ENCODE measurements around the gene SLC38A3.
A peak's percentile ranks its signal among the peaks of the same experiment; 100 is the strongest.
"Not testable (repeated sequence)": the region's sequence is repeated elsewhere in the genome, so short reads cannot be mapped to it uniquely, and the experiment has no call there.

The SLC38A3 gene

DNA sequence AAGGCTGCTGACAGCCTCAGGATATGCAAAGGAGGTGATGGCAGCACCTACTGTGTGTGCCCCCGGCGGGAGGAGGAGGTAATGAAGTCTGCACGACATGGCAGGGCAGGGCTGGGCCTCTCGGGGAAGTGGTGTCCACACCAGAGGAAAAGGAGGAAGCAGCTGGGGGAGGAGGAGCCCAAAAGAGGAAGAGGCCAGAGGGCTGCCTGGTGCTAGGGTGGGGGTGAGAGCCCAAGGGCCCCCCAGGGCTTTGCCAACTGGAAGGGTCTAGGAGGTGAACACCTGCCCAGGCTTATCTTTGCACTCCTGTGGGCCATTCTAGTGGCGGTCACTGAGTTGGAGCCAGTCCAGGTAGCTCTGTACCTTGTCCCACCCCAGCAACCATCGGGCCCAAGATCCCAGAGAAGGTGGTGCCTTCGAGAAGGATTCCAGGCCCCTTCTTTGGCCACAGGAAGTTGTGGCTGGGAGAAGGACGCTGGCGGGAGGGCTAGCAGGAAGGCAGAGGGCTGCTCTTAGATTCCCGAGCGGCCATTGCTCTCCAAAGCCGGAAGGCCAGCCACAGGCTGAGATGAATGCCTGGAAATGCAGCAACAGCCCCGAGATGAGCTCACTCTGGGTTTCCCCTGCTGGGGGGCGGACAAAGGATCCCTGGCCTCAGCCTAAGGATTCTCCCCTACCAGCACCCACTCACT lies 37.9 kb downstream of the SLC38A3 start:
- Histone ChIP-seq H3K9me3 (ENCODE audit: severe bottlenecking) (no peaks in the 10 kb centered on the region), H3K36me3 (peaks cover 16% of the 10 kb centered on the region), H3K27me3 (ENCODE audit: insufficient read depth, low read depth, severe bottlenecking) (no peaks in the 10 kb centered on the region), H3K4me3 (ENCODE audit: low read depth, low read length) (no peak overlapping the region), H3K27ac (peak overlapping the region; percentile 36; the same call in 1 of the 2 replicates)
- TF ChIP-seq, protein P1, sequence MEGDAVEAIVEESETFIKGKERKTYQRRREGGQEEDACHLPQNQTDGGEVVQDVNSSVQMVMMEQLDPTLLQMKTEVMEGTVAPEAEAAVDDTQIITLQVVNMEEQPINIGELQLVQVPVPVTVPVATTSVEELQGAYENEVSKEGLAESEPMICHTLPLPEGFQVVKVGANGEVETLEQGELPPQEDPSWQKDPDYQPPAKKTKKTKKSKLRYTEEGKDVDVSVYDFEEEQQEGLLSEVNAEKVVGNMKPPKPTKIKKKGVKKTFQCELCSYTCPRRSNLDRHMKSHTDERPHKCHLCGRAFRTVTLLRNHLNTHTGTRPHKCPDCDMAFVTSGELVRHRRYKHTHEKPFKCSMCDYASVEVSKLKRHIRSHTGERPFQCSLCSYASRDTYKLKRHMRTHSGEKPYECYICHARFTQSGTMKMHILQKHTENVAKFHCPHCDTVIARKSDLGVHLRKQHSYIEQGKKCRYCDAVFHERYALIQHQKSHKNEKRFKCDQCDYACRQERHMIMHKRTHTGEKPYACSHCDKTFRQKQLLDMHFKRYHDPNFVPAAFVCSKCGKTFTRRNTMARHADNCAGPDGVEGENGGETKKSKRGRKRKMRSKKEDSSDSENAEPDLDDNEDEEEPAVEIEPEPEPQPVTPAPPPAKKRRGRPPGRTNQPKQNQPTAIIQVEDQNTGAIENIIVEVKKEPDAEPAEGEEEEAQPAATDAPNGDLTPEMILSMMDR (IDR thresholded peaks at IDR 0.05; ENCODE audit: low read depth, low read length), result no peak
- DNase-seq, result no peak

DNA sequence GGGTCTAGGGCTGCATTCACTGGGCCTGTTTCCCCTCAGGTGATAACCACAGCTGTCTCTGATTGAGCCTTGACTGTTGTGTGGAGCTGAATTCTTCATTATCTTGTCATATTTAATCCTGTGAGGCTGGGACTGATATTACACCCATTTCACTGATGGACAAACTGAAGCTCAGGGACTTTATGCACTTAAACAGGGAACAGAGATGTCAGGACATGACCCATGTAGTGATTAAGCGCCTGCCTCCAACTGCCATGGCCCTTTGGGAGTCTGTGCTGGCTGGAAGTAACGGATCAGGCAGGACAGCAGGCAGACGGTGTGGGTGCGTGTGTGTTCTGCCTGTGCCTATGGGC lies 38.4 kb downstream of the SLC38A3 start:
- no peaks in the 10 kb centered on the region for H3K27me3 ChIP-seq (ENCODE audit: insufficient read depth, low read depth, severe bottlenecking)
- no peak overlapping the region for H3K4me3 ChIP-seq (ENCODE audit: low read depth, low read length)
- peaks cover 16% of the 10 kb centered on the region for H3K36me3 ChIP-seq
- TF ChIP-seq, protein P1 (IDR thresholded peaks at IDR 0.05; ENCODE audit: low read depth, low read length), result no peak
- no peak for DNase-seq
- no peaks in the 10 kb centered on the region for H3K9me3 ChIP-seq (ENCODE audit: severe bottlenecking)
- H3K27ac ChIP-seq, result no peak overlapping the region

DNA sequence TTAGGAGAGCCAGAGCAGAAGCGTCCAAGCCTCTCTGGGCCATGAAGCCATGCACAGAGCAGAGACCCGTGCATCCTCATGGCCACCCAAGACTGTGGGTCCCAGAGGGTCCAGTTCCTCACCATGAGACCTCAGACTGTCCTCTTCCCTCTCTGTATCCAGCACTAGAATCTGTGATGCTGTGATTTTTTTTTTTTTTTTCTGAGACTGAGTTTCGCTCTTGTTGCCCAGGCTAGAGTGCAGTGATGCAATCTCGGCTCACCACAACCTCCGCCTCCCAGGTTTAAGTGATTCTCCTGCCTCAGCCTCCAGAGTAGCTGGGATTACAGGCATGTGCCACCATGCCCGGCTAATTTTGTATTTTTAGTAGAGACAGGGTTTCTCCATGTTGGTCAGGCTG lies 39.7 kb downstream of the SLC38A3 start:
- H3K27me3 ChIP-seq (ENCODE audit: insufficient read depth, low read depth, severe bottlenecking); DNase-seq; H3K9me3 ChIP-seq (ENCODE audit: severe bottlenecking); H3K4me3 ChIP-seq (ENCODE audit: low read depth, low read length): not testable (repeated sequence)
- Histone ChIP-seq H3K36me3 (peaks cover 12% of the 10 kb centered on the region), H3K27ac (peak overlapping the region; percentile 85; the same call in 1 of the 2 replicates)

DNA sequence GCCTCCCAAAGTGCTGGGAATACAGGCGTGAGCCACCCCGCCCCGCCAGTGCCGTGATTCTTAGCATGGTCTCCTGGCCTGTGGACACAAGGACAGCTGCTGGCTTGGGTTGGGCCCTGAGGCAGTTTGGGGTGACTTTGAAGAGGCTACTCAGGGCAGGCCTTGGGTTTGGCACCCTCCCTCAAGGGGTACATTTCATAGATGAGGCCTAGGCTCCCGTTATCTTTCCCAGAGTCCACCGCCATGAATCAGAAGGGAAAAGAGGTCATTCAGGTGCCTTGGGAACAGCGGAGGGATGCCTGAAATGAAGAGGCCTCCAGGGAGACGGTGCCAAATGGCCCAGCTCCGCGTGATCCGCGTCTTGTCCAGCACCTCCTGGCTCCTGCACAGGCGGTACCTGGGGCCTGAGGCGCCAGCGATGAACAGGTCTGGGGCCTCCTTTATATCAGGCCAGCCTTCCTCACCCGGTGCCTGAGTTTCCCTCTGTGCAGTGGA lies 40.2 kb downstream of the SLC38A3 start:
- Histone ChIP-seq H3K4me3 (ENCODE audit: low read depth, low read length) (no peak overlapping the region), H3K9me3 (ENCODE audit: severe bottlenecking) (no peaks in the 10 kb centered on the region), H3K27me3 (ENCODE audit: insufficient read depth, low read depth, severe bottlenecking) (no peaks in the 10 kb centered on the region), H3K27ac (peak overlapping the region; percentile 85), H3K36me3 (peaks cover 12% of the 10 kb centered on the region)
- no peak for DNase-seq
- TF ChIP-seq, protein P1 (IDR thresholded peaks at IDR 0.05; ENCODE audit: low read depth, low read length), result no peak

DNA sequence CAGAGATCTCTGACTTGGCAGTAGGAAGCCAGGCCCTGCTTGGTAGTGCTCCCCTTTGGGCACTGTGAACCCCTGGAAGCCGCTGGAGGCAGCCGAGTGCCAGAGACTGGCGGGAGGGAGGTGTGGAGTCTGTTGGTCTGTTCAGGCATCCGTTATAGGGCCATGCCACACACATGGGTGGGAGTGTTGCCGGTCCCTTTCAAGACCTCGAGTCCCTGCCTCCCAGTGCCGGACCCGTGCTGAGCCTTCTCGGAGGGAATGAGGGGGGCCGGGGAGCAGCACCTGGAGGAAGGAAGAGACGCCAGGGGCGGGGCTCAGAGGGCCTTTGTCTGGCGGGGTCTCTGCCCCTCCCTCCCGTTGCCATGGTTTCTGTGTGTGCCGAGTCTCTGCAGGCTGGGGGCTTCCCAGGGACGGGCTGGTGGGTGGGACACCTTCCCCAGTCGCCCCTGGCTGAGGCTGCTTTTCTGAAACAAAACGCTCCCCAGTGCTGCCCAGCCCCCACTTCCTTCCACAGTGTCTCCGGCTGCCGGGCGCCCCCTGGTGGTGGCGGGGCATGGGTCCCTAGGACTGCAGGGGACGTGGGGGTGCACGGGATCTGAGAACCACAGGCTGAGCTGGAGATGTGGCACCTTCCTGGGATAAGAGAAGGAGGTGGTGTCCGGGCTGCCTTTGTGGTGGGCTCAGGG lies 40.9 kb downstream of the SLC38A3 start:
- no peaks in the 10 kb centered on the region for H3K9me3 ChIP-seq (ENCODE audit: severe bottlenecking)
- H3K36me3 ChIP-seq, result peaks cover 12% of the 10 kb centered on the region
- DNase-seq, result peak; percentile 92
- peak overlapping the region; percentile 85 for H3K27ac ChIP-seq
- TF ChIP-seq, protein P1 (IDR thresholded peaks at IDR 0.05; ENCODE audit: low read depth, low read length), result peak; percentile 90
- peak overlapping the region; percentile 42 for H3K4me3 ChIP-seq (ENCODE audit: low read depth, low read length)
- no peaks in the 10 kb centered on the region for H3K27me3 ChIP-seq (ENCODE audit: insufficient read depth, low read depth, severe bottlenecking)

DNA sequence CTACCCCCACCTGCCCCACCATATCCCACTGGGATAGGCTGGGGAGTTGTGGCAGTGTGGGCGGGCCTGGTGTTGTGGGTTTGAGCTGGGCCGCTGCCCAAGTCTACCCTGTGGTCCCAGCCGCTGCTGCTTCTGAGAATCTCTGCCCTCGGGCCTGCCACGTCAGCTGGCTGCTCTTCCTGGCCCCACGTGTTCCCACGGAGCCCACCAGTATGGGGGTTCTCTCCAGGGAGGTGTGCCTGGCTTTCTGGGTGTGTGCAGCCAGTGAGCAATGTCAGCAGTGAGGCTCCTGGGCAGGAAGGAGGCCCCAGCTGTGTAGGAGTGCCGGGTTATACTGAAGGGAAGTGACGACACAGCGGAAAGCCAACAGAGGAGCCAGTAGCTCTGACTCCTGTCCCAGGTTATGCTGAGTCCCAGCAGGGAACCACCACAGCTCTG lies 41.5 kb downstream of the SLC38A3 start:
- no peak overlapping the region for H3K4me3 ChIP-seq (ENCODE audit: low read depth, low read length)

More for the DNA sequence above, 41.5 kb downstream of the SLC38A3 start:
- Histone ChIP-seq H3K36me3 (peaks cover 12% of the 10 kb centered on the region), H3K27ac (peak overlapping the region; percentile 85), H3K27me3 (ENCODE audit: insufficient read depth, low read depth, severe bottlenecking) (no peaks in the 10 kb centered on the region), H3K9me3 (ENCODE audit: severe bottlenecking) (no peaks in the 10 kb centered on the region)
- TF ChIP-seq, protein P1 (IDR thresholded peaks at IDR 0.05; ENCODE audit: low read depth, low read length), result no peak
- DNase-seq, result no peak
